ENCODE measurements around the gene CBY2. TPM values are rescaled to one million over a fixed set of nuclear protein-coding genes. Genes with fewer than 3 reads are reported as not detected.

CBY2 gene
- polyA plus RNA-seq, 1 donor from 2014 or later, result not detected

DNA sequence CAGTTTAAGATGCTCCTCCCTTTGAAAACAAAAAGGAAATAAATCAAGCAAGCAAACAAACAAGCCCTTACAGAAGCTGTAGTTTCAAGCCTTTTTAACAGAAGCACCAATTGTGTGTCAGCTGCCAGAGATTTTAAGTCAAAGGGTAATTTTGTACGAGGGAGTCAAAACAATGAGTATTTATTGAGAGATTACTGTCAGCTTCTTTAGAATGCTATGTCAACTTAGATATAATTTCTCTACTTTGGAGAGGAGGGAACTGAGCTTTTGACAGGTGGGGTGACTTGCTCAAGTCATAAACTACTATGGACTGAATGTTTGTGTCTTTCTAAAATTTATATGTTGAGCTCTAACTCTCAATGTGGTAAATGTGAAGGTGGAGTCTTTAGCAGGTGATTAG lies 10.5 kb upstream of the CBY2 start:
- Histone ChIP-seq H3K27me3 (ENCODE audit: insufficient read depth, low read depth, low read length) (no peaks in the 10 kb centered on the region), H3K36me3 (ENCODE audit: insufficient read depth, low read length) (no peaks in the 10 kb centered on the region), H3F3A (ENCODE audit: insufficient read depth, low read length, poor library complexity, severe bottlenecking) (no peaks in the 10 kb centered on the region), H3K9me3 (ENCODE audit: low read length) (no peaks in the 10 kb centered on the region), H2AFZ (ENCODE audit: low read depth, low read length) (no peak overlapping the region), H3K27ac (ENCODE audit: low read length) (no peak overlapping the region), H4K20me1 (ENCODE audit: insufficient read depth) (no peaks in the 10 kb centered on the region), H3K9ac (ENCODE audit: low read length) (no peak overlapping the region), H3K4me3 (ENCODE audit: low read length) (no peak overlapping the region), H3K4me2 (ENCODE audit: low read length) (no peak overlapping the region), H3K79me2 (replicated peaks; ENCODE audit: insufficient read depth, low read length) (no peaks in the 10 kb centered on the region), H3K9me2 (ENCODE audit: insufficient read depth, low read length) (no peaks in the 10 kb centered on the region)
- TF ChIP-seq RAD21 (conservative IDR thresholded peaks at IDR 0.05) (no peak), POLR2AphosphoS5 (IDR thresholded peaks at IDR 0.05) (peak; percentile 51), EP300 (conservative IDR thresholded peaks at IDR 0.05; ENCODE audit: poor library complexity, severe bottlenecking) (peak; percentile 86), SMC3 (conservative IDR thresholded peaks at IDR 0.05; ENCODE audit: poor library complexity) (no peak)

DNA sequence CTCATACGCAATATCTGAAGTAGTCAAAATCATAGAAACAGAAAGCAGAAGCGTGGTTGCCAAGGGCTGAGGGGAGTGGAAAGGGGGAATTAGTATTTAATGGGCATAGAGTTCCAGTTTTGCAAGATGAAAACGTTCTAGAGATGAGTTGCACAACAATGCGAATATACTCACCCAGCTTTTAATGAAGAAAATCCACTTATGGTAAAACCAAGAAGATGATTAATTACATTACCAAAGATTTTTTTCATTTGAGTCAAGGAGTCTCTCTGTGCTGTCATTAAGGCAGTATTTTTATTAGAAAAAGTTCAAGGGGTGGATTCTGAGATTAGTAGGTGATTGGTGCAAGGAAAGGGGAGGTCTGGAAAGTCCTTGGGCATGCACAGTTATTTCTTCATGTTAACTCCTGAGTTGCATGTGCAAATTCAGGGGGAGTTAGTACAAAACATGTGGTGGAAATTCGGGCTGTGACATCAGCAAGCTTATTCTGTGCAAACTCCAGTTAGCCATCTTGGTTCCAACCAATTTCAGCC lies 6.9 kb upstream of the CBY2 start:
- H3K79me2 ChIP-seq (replicated peaks; ENCODE audit: insufficient read depth, low read length), result no peaks in the 10 kb centered on the region
- H3K4me3 ChIP-seq (ENCODE audit: low read length), result no peak overlapping the region
- no peaks in the 10 kb centered on the region for H3K9me2 ChIP-seq (ENCODE audit: insufficient read depth, low read length)
- H3K27me3 ChIP-seq (ENCODE audit: insufficient read depth, low read depth, low read length), result no peaks in the 10 kb centered on the region
- no peak for TF ChIP-seq CTCF (IDR thresholded peaks at IDR 0.05; ENCODE audit: poor library complexity, severe bottlenecking)
- TF ChIP-seq RAD21 (conservative IDR thresholded peaks at IDR 0.05), result no peak
- TF ChIP-seq, protein P1, sequence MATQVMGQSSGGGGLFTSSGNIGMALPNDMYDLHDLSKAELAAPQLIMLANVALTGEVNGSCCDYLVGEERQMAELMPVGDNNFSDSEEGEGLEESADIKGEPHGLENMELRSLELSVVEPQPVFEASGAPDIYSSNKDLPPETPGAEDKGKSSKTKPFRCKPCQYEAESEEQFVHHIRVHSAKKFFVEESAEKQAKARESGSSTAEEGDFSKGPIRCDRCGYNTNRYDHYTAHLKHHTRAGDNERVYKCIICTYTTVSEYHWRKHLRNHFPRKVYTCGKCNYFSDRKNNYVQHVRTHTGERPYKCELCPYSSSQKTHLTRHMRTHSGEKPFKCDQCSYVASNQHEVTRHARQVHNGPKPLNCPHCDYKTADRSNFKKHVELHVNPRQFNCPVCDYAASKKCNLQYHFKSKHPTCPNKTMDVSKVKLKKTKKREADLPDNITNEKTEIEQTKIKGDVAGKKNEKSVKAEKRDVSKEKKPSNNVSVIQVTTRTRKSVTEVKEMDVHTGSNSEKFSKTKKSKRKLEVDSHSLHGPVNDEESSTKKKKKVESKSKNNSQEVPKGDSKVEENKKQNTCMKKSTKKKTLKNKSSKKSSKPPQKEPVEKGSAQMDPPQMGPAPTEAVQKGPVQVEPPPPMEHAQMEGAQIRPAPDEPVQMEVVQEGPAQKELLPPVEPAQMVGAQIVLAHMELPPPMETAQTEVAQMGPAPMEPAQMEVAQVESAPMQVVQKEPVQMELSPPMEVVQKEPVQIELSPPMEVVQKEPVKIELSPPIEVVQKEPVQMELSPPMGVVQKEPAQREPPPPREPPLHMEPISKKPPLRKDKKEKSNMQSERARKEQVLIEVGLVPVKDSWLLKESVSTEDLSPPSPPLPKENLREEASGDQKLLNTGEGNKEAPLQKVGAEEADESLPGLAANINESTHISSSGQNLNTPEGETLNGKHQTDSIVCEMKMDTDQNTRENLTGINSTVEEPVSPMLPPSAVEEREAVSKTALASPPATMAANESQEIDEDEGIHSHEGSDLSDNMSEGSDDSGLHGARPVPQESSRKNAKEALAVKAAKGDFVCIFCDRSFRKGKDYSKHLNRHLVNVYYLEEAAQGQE (IDR thresholded peaks at IDR 0.05; ENCODE audit: borderline replicate concordance), result no peak
- TF ChIP-seq EP300 (conservative IDR thresholded peaks at IDR 0.05; ENCODE audit: poor library complexity, severe bottlenecking), result no peak
- TF ChIP-seq TAF1 (IDR thresholded peaks at IDR 0.05; ENCODE audit: low read depth), result no peak
- TF ChIP-seq SMC3 (conservative IDR thresholded peaks at IDR 0.05; ENCODE audit: poor library complexity), result no peak
- TF ChIP-seq POLR2AphosphoS5 (IDR thresholded peaks at IDR 0.05), result no peak
- no peak for TF ChIP-seq MXI1 (conservative IDR thresholded peaks at IDR 0.05; ENCODE audit: poor library complexity, severe bottlenecking)
- TF ChIP-seq EZH2 (IDR thresholded peaks at IDR 0.05; ENCODE audit: borderline replicate concordance, insufficient read depth, low read length, poor library complexity, severe bottlenecking), result no peak
- H3F3A ChIP-seq (ENCODE audit: insufficient read depth, low read length, poor library complexity, severe bottlenecking), result no peaks in the 10 kb centered on the region
- no peak overlapping the region for H3K9ac ChIP-seq (ENCODE audit: low read length)
- H2AFZ ChIP-seq (ENCODE audit: low read depth, low read length), result no peak overlapping the region
- H3K9me3 ChIP-seq (ENCODE audit: low read length), result no peaks in the 10 kb centered on the region
- no peaks in the 10 kb centered on the region for H3K36me3 ChIP-seq (ENCODE audit: insufficient read depth, low read length)
- H4K20me1 ChIP-seq (ENCODE audit: insufficient read depth), result no peaks in the 10 kb centered on the region
- no peak overlapping the region for H3K27ac ChIP-seq (ENCODE audit: low read length)
- H3K4me2 ChIP-seq (ENCODE audit: low read length), result no peak overlapping the region

All from neural cell (in vitro differentiated cells).